WTC11 (cell line): ENCODE measurements around the gene GSTA4.

Source experiments
- ELF4 ChIP-seq: sonication (generic); formaldehyde crosslinking; IDR thresholded peaks from 2 replicates; pipeline ENCODE4 v1.8.1; 2022; ENCODE audit warnings: low read depth, mild to moderate bottlenecking, moderate library complexity, missing genetic modification reagents
- IRF2 ChIP-seq: sonication (generic); formaldehyde crosslinking; IDR thresholded peaks from 2 replicates; pipeline ENCODE4 v1.8.0; 2022; ENCODE audit warnings: low read depth, missing genetic modification reagents, borderline replicate concordance
- ZBTB43 ChIP-seq: sonication (generic); formaldehyde crosslinking; IDR thresholded peaks from 2 replicates; pipeline ENCODE4 v1.8.1; 2023; ENCODE audit warnings: mild to moderate bottlenecking, missing genetic modification reagents

GRCh38 chr6:52985228-52985627 is 9.9 kb downstream of the GSTA4 start:
- TF ChIP-seq IRF2 (CRISPR knock-in tag) (no peak), ZBTB43 (CRISPR knock-in tag) (no peak), ELF4 (CRISPR knock-in tag) (no peak)
